GM12873 (cell line): Measurements from ENCODE around the gene NOL12.

Source experiments
- TF ChIP-seq, protein P1 (sequence below): IDR thresholded peaks from 2 replicates; pipeline ENCODE4 v1.5.1; 2012; ENCODE audit warnings: low read depth, mild to moderate bottlenecking, moderate library complexity, low read length, control low read depth; ENCODE audit not compliant: insufficient read depth; ENCODE audit errors: missing control alignments

Gene NOL12

DNA sequence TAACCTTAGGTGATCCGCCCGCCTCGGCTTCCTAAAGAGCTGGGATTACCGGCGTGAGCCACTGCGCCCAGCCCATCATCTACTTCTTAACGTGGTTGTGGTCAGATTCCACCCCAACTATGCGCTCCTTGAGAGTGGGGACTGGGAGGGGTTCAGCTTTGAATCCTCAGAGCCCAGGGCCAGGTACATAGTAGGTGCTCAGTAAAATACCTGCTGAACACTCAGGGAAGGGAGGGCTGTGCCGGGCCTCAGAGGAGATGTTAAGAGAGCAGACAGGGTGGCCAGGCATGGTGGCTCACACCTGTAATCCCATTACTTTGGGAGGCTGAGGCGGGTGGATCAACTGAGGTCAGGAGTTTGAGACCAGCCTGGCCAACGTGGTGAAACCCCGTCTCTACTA lies 11.9 kb upstream of the NOL12 start:
- TF ChIP-seq, protein P1, sequence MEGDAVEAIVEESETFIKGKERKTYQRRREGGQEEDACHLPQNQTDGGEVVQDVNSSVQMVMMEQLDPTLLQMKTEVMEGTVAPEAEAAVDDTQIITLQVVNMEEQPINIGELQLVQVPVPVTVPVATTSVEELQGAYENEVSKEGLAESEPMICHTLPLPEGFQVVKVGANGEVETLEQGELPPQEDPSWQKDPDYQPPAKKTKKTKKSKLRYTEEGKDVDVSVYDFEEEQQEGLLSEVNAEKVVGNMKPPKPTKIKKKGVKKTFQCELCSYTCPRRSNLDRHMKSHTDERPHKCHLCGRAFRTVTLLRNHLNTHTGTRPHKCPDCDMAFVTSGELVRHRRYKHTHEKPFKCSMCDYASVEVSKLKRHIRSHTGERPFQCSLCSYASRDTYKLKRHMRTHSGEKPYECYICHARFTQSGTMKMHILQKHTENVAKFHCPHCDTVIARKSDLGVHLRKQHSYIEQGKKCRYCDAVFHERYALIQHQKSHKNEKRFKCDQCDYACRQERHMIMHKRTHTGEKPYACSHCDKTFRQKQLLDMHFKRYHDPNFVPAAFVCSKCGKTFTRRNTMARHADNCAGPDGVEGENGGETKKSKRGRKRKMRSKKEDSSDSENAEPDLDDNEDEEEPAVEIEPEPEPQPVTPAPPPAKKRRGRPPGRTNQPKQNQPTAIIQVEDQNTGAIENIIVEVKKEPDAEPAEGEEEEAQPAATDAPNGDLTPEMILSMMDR = no peak

GRCh38 chr22:37674951-37675929 lies 10.9 kb upstream of the NOL12 start, which contains the start of gene LGALS1:
Gene LGALS1, plus strand, starts transcription at chr22:37675636. Its CDS starts 67 bp downstream, at chr22:37675703.
- TF ChIP-seq, protein P1 = no peak

DNA sequence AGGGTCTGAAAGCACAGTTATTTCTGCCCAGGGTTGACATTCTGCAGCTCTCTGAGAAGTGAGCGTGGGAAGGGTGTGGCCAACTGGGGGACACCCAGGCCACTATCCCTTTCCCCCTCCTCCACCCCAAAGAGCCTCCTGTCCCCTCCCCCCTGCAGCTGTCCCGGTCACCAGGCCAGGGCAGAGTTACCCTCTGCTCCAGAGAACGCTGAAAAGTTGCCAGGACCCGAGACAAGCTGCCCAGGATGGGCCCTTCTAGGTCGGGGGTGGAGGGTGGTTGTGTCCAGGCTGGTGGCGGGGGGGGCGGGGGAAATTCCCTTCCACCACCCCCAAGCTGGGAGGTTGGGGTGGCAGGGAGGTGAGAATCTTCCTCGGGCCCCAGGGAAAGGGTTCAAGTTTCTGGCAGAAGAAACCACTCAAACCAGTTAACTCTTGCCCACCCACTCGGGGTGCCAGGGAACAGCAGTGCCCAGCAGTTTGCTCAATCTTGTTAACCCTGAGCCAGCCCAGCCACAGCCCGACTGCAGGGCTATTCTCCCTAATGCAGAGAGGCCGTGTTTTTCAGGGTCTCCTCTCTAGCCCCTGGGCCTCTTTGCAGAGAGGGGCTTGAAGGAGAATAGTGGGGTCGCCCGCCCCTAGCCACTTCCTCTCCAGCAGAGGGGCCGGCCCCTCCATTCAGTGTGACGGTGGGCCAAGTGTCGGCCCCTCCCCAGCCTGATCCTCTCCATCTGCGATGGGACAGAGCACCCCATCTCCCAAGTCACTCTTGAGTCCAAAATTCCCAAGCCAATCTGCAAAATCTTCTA lies 10.0 kb upstream of the NOL12 start:
- TF ChIP-seq, protein P1 = no peak

DNA sequence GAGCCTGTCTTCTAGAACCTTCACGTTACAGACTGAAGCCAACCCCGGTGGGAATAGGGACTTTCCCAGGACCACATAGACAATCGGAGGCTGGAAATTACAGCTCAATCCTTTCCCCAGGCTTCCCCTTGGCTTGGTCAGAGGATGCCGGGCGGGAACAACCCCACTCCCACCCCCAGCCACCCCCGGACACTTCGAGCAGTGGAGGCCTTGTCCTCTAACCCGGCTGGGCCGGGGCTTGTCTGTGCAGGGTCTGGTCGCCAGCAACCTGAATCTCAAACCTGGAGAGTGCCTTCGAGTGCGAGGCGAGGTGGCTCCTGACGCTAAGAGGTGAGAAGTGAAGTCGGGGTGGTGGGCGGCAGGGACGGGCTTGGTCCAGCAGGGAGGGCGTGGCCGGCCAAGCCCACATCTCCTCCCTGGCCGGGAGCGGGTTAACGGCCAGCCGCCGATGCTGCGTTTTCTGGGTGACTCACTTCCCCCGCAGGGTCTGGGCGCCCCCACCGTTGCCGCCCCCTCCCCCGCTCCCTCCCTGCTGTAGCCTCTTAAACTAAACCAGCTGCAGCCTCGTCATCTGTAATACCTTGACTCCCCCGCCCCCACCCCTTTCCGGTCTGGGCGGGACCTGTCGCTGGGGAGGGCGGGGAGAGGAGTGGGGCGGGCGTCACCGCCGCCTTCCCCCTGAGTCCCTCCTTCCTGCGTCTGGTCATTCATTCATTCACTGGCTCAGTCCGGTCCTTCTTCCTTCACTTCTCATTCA lies 9.2 kb upstream of the NOL12 start:
- TF ChIP-seq, protein P1 = no peak

DNA sequence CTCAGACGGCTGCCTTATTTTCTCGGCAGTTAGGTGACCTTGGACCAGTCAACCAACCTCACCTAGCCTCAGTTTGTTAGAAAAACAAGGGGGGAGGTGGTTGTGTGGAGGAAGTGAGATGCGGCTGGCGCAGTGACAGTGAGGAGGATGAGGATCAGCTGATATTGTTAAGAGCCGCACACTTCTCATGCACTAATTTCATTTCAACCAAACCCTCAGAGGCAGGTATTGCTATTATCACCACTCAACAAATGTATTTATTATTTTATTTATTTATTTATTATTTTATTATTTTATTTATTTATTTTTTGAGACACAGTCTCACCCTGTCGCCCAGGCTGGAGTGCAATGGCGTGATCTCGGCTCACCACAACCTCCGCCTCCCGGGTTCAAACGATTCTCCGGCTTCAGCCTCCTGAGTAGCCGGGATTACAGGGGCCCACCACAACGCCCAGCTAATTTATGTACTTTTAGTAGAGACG lies 8.6 kb upstream of the NOL12 start:
- TF ChIP-seq, protein P1 = no peak

DNA sequence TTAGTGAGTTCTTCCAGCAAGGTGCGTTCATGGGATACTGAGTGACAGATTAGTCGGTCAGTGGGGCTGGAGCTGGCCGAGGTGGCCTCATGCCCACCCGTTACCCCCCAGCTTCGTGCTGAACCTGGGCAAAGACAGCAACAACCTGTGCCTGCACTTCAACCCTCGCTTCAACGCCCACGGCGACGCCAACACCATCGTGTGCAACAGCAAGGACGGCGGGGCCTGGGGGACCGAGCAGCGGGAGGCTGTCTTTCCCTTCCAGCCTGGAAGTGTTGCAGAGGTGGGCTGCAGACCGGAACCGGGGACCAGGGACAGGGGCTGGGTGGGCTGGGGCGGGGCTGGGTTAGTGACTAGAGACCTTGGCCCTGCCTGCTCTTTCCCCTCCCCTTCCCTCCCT lies 7.8 kb upstream of the NOL12 start:
- TF ChIP-seq, protein P1 = no peak

DNA sequence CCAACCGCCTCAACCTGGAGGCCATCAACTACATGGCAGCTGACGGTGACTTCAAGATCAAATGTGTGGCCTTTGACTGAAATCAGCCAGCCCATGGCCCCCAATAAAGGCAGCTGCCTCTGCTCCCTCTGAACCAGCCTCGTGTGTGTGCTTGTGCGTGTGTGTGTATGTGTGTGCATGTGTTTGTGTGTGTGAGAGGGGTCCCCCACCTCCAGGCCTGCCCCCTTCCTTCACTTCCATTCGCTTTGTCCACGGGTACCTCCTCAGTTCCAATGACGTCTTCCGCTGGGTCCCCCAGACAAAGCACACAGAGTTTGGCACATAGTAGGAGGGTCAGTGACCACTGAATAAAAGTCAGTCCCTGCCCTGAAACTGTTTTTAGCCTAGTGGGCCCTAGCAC lies 6.5 kb upstream of the NOL12 start:
- TF ChIP-seq, protein P1 = no peak
